C4-2B (cell line): ENCODE measurements around the gene CD79A.

Experiments
- ZFX ChIP-seq: fragments of 450-650 bp; IDR thresholded peaks from 2 replicates; pipeline ENCODE4 v1.6.1; 2017
- TF ChIP-seq, protein P1 (sequence below): fragments of 450-650 bp; conservative IDR thresholded peaks from 2 replicates; pipeline ENCODE4 v1.5.1; 2017; ENCODE audit warnings: mild to moderate bottlenecking

GRCh38 chr19:41872384-41872774 is 4.7 kb upstream of the CD79A start:
- TF ChIP-seq, protein P1, sequence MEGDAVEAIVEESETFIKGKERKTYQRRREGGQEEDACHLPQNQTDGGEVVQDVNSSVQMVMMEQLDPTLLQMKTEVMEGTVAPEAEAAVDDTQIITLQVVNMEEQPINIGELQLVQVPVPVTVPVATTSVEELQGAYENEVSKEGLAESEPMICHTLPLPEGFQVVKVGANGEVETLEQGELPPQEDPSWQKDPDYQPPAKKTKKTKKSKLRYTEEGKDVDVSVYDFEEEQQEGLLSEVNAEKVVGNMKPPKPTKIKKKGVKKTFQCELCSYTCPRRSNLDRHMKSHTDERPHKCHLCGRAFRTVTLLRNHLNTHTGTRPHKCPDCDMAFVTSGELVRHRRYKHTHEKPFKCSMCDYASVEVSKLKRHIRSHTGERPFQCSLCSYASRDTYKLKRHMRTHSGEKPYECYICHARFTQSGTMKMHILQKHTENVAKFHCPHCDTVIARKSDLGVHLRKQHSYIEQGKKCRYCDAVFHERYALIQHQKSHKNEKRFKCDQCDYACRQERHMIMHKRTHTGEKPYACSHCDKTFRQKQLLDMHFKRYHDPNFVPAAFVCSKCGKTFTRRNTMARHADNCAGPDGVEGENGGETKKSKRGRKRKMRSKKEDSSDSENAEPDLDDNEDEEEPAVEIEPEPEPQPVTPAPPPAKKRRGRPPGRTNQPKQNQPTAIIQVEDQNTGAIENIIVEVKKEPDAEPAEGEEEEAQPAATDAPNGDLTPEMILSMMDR, result no peak
- no peak for TF ChIP-seq ZFX
